ENCODE data around the gene PGGHG. TPM values are rescaled to one million over a fixed set of nuclear protein-coding genes. Genes with fewer than 3 reads are reported as not detected.
"Not testable (repeated sequence)": the region's sequence is repeated elsewhere in the genome, so short reads cannot be mapped to it uniquely, and the experiment has no call there.

PGGHG gene
- total RNA-seq, 2 experiments from 2014 or later: 487 to 541 TPM

- ChIA-PET POLR2A (interaction anchor here (1.3 to 2.3 kb wide), 5 partner anchors 10 to 59 kb away, joined by 3 to 30 read pairs (median 9); no protein-coding TSS in a partner anchor), CTCF (interaction anchor here (1.5 to 4.4 kb wide), 5 partner anchors 21 to 122 kb away, joined by 4 to 16 read pairs (median 7); no protein-coding TSS in a partner anchor)
- Mint-ChIP-seq H3K4me3 (peak overlapping the region; percentile 74), H3K4me1 (ENCODE audit: low read depth) (peaks cover 78% of the 10 kb centered on the region), H3K27me3 (ENCODE audit: low read depth) (no peaks in the 10 kb centered on the region), H3K9me3 (ENCODE audit: insufficient read depth) (peaks cover 4% of the 10 kb centered on the region), H3K27ac (peak overlapping the region; percentile 98), H3K36me3 (ENCODE audit: low read depth) (peaks cover 14% of the 10 kb centered on the region)
- no peak for DNase-seq
- peak; percentile 14 for ATAC-seq
Observed at GRCh38 chr11:326592-326841, 37.6 kb downstream of the PGGHG start.

DNA sequence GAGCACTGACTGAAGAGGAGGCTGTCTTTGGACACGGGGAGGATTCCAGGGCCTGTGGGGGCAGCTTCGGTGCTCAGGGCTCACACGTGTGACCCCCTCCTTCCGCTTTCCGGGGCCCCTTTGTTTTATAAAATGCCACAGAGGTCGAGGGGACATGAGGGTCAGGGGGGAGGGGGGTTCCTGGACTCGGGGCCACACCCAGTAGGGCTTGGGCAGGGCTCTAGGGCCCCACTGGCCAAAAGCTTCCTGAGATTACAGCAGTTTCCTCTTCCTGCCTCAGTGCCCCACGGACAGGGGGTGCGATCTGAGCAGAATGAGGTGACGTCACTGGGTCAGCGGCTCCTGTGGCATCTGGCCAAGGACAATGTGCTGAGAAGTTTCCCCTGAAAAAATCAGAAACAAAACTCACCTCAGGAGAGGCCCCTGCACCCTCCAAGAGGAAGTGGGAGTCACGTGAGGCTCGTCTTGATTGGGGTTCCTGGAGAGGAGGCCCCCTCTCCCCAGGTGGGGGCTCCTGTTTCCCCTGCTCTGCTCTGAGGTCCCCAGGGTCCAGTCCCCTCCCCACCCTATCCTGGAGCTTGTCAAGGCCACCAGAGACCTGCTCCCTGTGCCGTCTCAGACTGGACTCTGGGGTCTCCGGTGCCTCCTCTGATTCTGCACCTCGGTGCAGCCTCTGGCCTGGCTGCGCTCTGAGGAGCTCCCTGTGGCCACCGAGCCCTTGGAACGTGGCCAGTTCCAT, 38.1 kb downstream of the PGGHG start:
- ChIA-PET CTCF (interaction anchor here (0.7 to 4.4 kb wide), 9 partner anchors 10 to 399 kb away, joined by 3 to 16 read pairs (median 5); no protein-coding TSS in a partner anchor), POLR2A (interaction anchor here (0.5 to 2.3 kb wide), 8 partner anchors 11 to 59 kb away, joined by 3 to 30 read pairs (median 4); no protein-coding TSS in a partner anchor)
- H3K27me3 Mint-ChIP-seq (ENCODE audit: low read depth): no peaks in the 10 kb centered on the region
- peak overlapping the region; percentile 98 for H3K27ac Mint-ChIP-seq
- H3K36me3 Mint-ChIP-seq (ENCODE audit: low read depth): peaks cover 16% of the 10 kb centered on the region
- H3K9me3 Mint-ChIP-seq (ENCODE audit: insufficient read depth): peaks cover 4% of the 10 kb centered on the region
- ATAC-seq (peak; percentile 63), DNase-seq (peak; percentile 85)
- H3K4me3 Mint-ChIP-seq: peak overlapping the region; percentile 74
- peaks cover 83% of the 10 kb centered on the region for H3K4me1 Mint-ChIP-seq (ENCODE audit: low read depth)

DNA sequence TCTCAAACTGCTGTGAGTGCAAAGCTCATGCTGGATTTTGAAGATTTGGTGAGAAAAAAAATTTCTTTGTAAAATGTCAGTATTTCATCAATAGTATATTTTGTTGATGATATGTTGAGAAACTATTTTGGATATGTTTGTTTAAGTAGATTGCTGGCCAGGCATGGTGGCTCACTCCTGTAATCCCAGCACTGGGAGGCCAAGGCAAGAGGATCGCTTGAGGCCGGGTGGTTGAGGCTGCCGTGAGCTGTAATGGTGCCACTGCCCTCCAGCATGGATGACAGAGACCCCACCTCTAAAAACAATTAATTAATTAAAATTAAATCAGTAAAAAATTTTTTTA, 38.6 kb downstream of the PGGHG start:
- peak; percentile 21 for DNase-seq
- peak overlapping the region; percentile 98 for H3K27ac Mint-ChIP-seq
- POLR2A ChIA-PET: interaction anchor here (0.5 to 2.3 kb wide), 7 partner anchors 11 to 60 kb away, joined by 3 to 30 read pairs (median 4); no protein-coding TSS in a partner anchor

DNA sequence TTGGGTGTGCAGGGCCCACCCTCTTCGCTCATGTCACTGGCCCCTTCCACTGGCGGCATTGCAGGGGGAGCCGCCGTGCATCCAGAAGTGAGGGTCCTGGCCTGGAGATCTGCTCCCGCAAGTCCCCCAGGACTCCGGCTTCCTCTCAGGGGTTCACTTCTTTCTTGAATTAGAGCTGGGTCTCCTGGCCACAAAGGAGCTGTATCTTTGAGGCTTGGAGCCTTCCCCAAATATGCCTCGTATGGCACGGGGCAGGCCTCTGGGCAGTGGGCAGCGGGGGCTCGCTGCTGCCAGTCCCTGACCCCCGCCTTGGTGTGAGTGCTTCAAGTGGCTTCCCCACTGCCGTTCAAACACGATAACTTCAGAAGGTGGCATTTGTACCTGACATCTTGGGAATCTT, 39.1 kb downstream of the PGGHG start:
- H3K4me3 Mint-ChIP-seq: no peak overlapping the region
- peaks cover 4% of the 10 kb centered on the region for H3K9me3 Mint-ChIP-seq (ENCODE audit: insufficient read depth)
- ATAC-seq: no peak
- H3K36me3 Mint-ChIP-seq (ENCODE audit: low read depth): peaks cover 18% of the 10 kb centered on the region
- H3K27ac Mint-ChIP-seq: peak overlapping the region; percentile 52
- CTCF ChIA-PET: interaction anchor here (0.9 to 4.4 kb wide), 7 partner anchors 13 to 120 kb away, joined by 3 to 16 read pairs (median 5); no protein-coding TSS in a partner anchor
- POLR2A ChIA-PET: interaction anchor here (1.0 to 2.3 kb wide), 4 partner anchors 12 to 60 kb away, joined by 3 to 30 read pairs (median 6); no protein-coding TSS in a partner anchor
- peaks cover 89% of the 10 kb centered on the region for H3K4me1 Mint-ChIP-seq (ENCODE audit: low read depth)
- H3K27me3 Mint-ChIP-seq (ENCODE audit: low read depth): no peaks in the 10 kb centered on the region
- peak; percentile 20 for DNase-seq

More for the DNA sequence above, 38.6 kb downstream of the PGGHG start:
- H3K4me3 Mint-ChIP-seq: peak overlapping the region; percentile 74
- ATAC-seq: no peak
- H3K9me3 Mint-ChIP-seq (ENCODE audit: insufficient read depth): peaks cover 4% of the 10 kb centered on the region
- H3K36me3 Mint-ChIP-seq (ENCODE audit: low read depth): peaks cover 18% of the 10 kb centered on the region
- CTCF ChIA-PET: interaction anchor here (0.7 to 4.4 kb wide), 10 partner anchors 10 to 399 kb away, joined by 3 to 16 read pairs (median 5); no protein-coding TSS in a partner anchor
- no peaks in the 10 kb centered on the region for H3K27me3 Mint-ChIP-seq (ENCODE audit: low read depth)
- H3K4me1 Mint-ChIP-seq (ENCODE audit: low read depth): peaks cover 85% of the 10 kb centered on the region

DNA sequence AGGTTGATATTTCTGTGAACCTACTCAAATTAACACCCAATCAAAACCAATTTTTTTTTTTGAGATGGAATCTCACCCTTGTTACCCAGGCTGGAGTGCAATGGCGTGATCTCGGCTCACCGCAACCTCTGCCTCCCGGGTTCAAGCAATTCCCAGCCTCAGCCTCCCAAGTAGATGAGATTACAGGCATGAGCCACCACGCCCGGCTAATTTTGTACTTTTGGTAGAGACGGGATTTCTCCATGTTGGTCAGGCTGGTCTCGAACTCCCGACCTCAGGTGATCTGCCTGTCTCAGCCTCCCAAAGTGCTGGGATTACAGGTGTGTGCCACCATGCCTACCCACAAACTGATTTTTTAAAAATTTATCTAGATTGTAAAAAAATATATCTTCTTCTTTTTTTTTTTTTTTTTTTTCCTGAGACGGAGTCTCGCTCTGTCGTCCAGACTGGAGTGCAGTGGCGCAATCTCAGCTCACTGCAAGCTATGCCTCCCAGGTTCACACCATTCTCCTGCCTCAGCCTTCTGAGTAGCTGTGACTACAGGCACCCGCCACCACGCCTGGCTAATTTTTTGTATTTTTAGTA, 39.7 kb downstream of the PGGHG start:
- Mint-ChIP-seq H3K27ac (peak overlapping the region; percentile 86), H3K36me3 (ENCODE audit: low read depth) (peaks cover 24% of the 10 kb centered on the region), H3K4me1 (ENCODE audit: low read depth) (peaks cover 91% of the 10 kb centered on the region)
- ChIA-PET POLR2A (interaction anchor here (1.6 to 3.3 kb wide), 7 partner anchors 12 to 61 kb away, joined by 5 to 30 read pairs (median 12); no protein-coding TSS in a partner anchor), CTCF (interaction anchor here (0.7 to 4.4 kb wide), 7 partner anchors 12 to 41 kb away, joined by 3 to 16 read pairs (median 4); no protein-coding TSS in a partner anchor)
- H3K27me3 Mint-ChIP-seq (ENCODE audit: low read depth); H3K4me3 Mint-ChIP-seq; ATAC-seq; H3K9me3 Mint-ChIP-seq (ENCODE audit: insufficient read depth): not testable (repeated sequence)
- DNase-seq: peak; percentile 20

GRCh38 chr11:329886-330253, 40.9 kb downstream of the PGGHG start:
- Mint-ChIP-seq H3K27me3 (ENCODE audit: low read depth) (no peaks in the 10 kb centered on the region), H3K27ac (peak overlapping the region; percentile 86), H3K9me3 (ENCODE audit: insufficient read depth) (peaks cover 4% of the 10 kb centered on the region), H3K4me1 (ENCODE audit: low read depth) (peaks cover 83% of the 10 kb centered on the region), H3K4me3 (peak overlapping the region; percentile 35), H3K36me3 (ENCODE audit: low read depth) (peaks cover 23% of the 10 kb centered on the region)
- ChIA-PET CTCF (interaction anchor here (1.1 to 4.4 kb wide), 6 partner anchors 10 to 118 kb away, joined by 3 to 16 read pairs (median 6); no protein-coding TSS in a partner anchor), POLR2A (interaction anchor here (0.6 to 3.3 kb wide), 10 partner anchors 10 to 419 kb away, joined by 3 to 23 read pairs (median 6); partner anchors contain the start of gene IFITM2)
- DNase-seq (peak; percentile 20), ATAC-seq (no peak)

- Mint-ChIP-seq H3K9me3 (ENCODE audit: insufficient read depth) (peaks cover 4% of the 10 kb centered on the region), H3K4me1 (ENCODE audit: low read depth) (peaks cover 81% of the 10 kb centered on the region), H3K4me3 (peak overlapping the region; percentile 35), H3K27me3 (ENCODE audit: low read depth) (no peaks in the 10 kb centered on the region), H3K27ac (peak overlapping the region; percentile 86), H3K36me3 (ENCODE audit: low read depth) (peaks cover 23% of the 10 kb centered on the region)
- ChIA-PET CTCF (interaction anchor here (1.1 to 4.4 kb wide), 5 partner anchors 10 to 118 kb away, joined by 3 to 16 read pairs (median 9); no protein-coding TSS in a partner anchor), POLR2A (interaction anchor here (0.6 to 3.3 kb wide), 11 partner anchors 10 to 418 kb away, joined by 3 to 23 read pairs (median 5); partner anchors contain the start of gene IFITM2)
- ATAC-seq: no peak
- peak; percentile 27 for DNase-seq
Observed at GRCh38 chr11:330307-330693, 41.4 kb downstream of the PGGHG start.

DNA sequence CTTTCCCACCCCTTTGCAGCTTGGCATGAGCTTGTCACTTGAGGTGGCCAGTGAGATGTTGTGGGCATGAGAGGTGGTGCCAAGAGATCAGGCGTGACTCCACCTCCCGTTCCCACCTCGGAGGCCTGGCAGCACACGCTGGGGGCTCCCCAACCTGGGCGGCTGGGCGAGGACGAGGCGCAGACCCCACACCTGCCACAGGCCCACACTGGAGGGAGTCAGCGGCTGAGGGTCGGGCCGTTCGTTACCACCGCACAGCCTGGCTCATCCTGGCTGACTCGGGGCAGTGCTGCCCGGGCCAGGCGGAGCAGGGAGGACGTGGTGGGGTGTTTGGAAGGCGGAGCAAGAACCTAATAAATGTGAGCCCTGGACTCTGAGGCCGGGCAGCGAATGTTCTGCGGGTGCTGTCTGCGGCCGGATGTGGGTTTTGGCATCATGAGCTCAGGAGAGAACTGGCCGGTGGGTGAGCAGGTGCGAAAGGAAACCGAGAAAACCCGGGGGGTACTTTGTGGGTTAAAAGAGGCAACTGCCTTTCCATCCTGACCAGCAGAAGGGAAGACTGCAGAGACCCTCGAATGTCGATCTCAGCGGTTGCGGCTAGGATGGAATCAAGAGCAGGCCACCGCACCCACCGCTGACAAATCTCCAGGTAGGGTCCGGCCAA, 41.9 kb downstream of the PGGHG start:
- ChIA-PET POLR2A (interaction anchor here (0.6 to 3.3 kb wide), 10 partner anchors 9 to 418 kb away, joined by 3 to 23 read pairs (median 4); partner anchors contain the start of gene IFITM2), CTCF (interaction anchor here (0.7 to 4.4 kb wide), 6 partner anchors 10 to 117 kb away, joined by 3 to 16 read pairs (median 6); no protein-coding TSS in a partner anchor)
- Mint-ChIP-seq H3K36me3 (ENCODE audit: low read depth) (peaks cover 23% of the 10 kb centered on the region), H3K27me3 (ENCODE audit: low read depth) (no peaks in the 10 kb centered on the region), H3K4me3 (peak overlapping the region; percentile 64), H3K27ac (peak overlapping the region; percentile 86), H3K4me1 (ENCODE audit: low read depth) (peaks cover 81% of the 10 kb centered on the region), H3K9me3 (ENCODE audit: insufficient read depth) (peaks cover 4% of the 10 kb centered on the region)
- peak; percentile 23 for ATAC-seq
- DNase-seq: peak; percentile 71

- no peak for ATAC-seq
- no peak for DNase-seq
- Mint-ChIP-seq H3K36me3 (ENCODE audit: low read depth) (peaks cover 21% of the 10 kb centered on the region), H3K27me3 (ENCODE audit: low read depth) (no peaks in the 10 kb centered on the region), H3K27ac (peak overlapping the region; percentile 86), H3K4me3 (peak overlapping the region; percentile 64), H3K4me1 (ENCODE audit: low read depth) (peaks cover 81% of the 10 kb centered on the region), H3K9me3 (ENCODE audit: insufficient read depth) (peaks cover 4% of the 10 kb centered on the region)
- CTCF ChIA-PET: interaction anchor here (0.7 to 2.5 kb wide), 3 partner anchors 14 to 24 kb away, joined by 3 to 9 read pairs (median 3); no protein-coding TSS in a partner anchor
- POLR2A ChIA-PET: interaction anchor here (1.0 to 3.3 kb wide), 6 partner anchors 15 to 85 kb away, joined by 3 to 23 read pairs (median 8); partner anchors contain the start of gene IFITM2
Observed at GRCh38 chr11:331358-332060, 42.6 kb downstream of the PGGHG start.

DNA sequence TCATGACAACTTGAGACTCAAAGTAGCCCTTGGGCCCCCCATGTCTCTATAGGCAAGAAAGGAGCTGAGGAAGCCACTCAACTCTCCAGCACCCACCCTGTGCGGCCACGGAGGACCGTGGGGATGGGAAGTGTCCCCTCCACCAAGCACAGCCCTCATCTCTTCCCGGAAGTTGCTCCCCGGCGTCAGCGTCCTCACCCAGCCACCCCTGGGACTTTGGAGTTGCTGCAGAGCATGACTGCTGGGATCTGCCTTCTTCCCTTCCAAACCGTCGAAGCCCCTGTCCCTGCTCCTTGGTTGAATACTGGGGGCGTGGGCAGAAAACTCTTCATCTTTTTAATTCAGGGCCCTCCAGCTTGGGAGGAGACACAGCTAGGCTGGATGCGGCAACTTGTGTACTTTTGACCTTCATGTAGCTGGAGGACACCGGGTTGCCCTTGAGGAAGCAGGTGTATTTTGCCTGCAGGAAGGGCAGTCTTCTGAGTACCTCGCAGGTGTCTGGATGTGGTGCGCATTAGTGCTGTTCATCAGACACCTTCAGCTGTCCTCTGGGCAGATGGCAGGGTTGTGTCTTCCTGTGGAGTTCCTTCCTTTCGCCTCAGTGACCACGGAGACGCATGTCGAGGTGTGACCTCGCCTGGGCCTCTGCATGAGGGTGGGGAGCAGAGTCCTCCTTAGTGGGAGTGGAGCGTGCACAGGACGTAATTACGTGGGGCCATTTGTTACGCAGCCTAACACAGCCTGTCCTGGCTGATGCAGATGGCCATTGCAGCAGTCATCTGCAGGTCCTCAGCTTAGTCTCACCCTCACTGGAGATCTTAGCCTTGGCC, 43.9 kb downstream of the PGGHG start:
- Mint-ChIP-seq H3K36me3 (ENCODE audit: low read depth) (peaks cover 21% of the 10 kb centered on the region), H3K4me1 (ENCODE audit: low read depth) (peaks cover 75% of the 10 kb centered on the region), H3K27ac (no peak overlapping the region), H3K9me3 (ENCODE audit: insufficient read depth) (peaks cover 4% of the 10 kb centered on the region), H3K4me3 (no peak overlapping the region), H3K27me3 (ENCODE audit: low read depth) (no peaks in the 10 kb centered on the region)
- no peak for ATAC-seq
- POLR2A ChIA-PET: interaction anchor here (0.8 kb wide), 2 partner anchors 9 to 84 kb away, joined by 3 read pairs; no protein-coding TSS in a partner anchor
- DNase-seq: no peak
- CTCF ChIA-PET: interaction anchor here (0.9 to 2.2 kb wide), 3 partner anchors 9 to 27 kb away, joined by 3 to 5 read pairs (median 3); no protein-coding TSS in a partner anchor
